Gastrocnemius medialis (tissue), 4 donors: ENCODE data around the gene OBP2A. TPM values are rescaled to one million over a fixed set of nuclear protein-coding genes. Genes with fewer than 3 reads are reported as not detected.

ENCODE experiments used
- ATAC-seq, 2 donors: fragments of 150-250 bp; one replicate each; pipeline ENCODE4 v1.9.1; 2016
- DNase-seq, 2 donors: peaks; one replicate each; pipeline ENCODE4 v3.0.0-alpha.2; 2019
- H3K27ac ChIP-seq, 4 donors: fragments of 200-600 bp; sonication (generic); 1 replicate in 1 of 4; 2 replicates in 3 of 4; pipeline ENCODE4 v1.5.1; 2016 to 2018; ENCODE audit warnings: mild to moderate bottlenecking in 2 of 4, moderate library complexity in 1 of 4
- H3K27me3 ChIP-seq, 3 donors: fragments of 200-600 bp; sonication (generic) in 2 of 3; 1 replicate in 1 of 3; 2 replicates in 2 of 3; pipeline versions ENCODE4 v1.5.1 to v1.6.0; 2016 to 2019; ENCODE audit warnings: mild to moderate bottlenecking in 1 of 3, moderate library complexity in 1 of 3
- H3K36me3 ChIP-seq, 2 donors: fragments of 200-600 bp; sonication (generic) in 1 of 2; one replicate each; pipeline ENCODE4 v1.5.1; 2017 to 2018
- H3K4me1 ChIP-seq, 2 donors: fragments of 200-600 bp; sonication (generic) in 1 of 2; one replicate each; pipeline ENCODE4 v1.5.1; 2016 to 2017; ENCODE audit warnings: mild to moderate bottlenecking in 2 of 2
- H3K4me3 ChIP-seq, 4 donors: fragments of 200-600 bp; sonication (generic) in 3 of 4; 1 replicate in 1 of 4; 2 replicates in 3 of 4; pipeline ENCODE4 v1.5.1; 2016 to 2019; ENCODE audit warnings: mild to moderate bottlenecking in 2 of 4
- H3K9me3 ChIP-seq, 3 donors: fragments of 200-600 bp; sonication (generic) in 2 of 3; 1 replicate in 1 of 3; 2 replicates in 2 of 3; pipeline ENCODE4 v1.5.1; 2016 to 2019
- CTCF ChIP-seq, 5 experiments: fragments of 450-650 bp in 3 of 5; fragments of 200-600 bp in 2 of 5; sonication (generic) in 2 of 5; IDR thresholded peaks in 4 of 5; conservative IDR thresholded peaks in 1 of 5; 1 replicate in 4 of 5; 2 replicates in 1 of 5; pipeline ENCODE4 v1.5.1; 2016 to 2019; ENCODE audit warnings: antibody characterized with exemption in 5 of 5, mild to moderate bottlenecking in 3 of 5, moderate library complexity in 3 of 5
- POLR2A ChIP-seq, 2 donors: fragments of 450-650 bp; IDR thresholded peaks; one replicate each; pipeline ENCODE4 v1.6.1; 2017; ENCODE audit warnings: antibody characterized with exemption in 2 of 2, mild to moderate bottlenecking in 2 of 2, moderate library complexity in 2 of 2
- in situ Hi-C, 4 donors: fragments of 200-750 bp; cut with MboI; loops; one replicate each; pipeline versions ENCODE4 v1.15.0 to v1.8.0; 2017; ENCODE audit warnings: low sequenced_read_pairs in 4 of 4
- intact Hi-C: fragments of 100-400 bp; cut with DNase I; formaldehyde crosslinking; loops from one replicate; pipeline ENCODE4 v1.15.1; 2023; ENCODE audit warnings: low total_unique reads
- total RNA-seq, 4 donors: library from RNA; depleted of rRNA; stranded (reverse); fragments of >200 nt; gene quantifications; one replicate each; pipeline versions ENCODE4 v1.1.0 to v1.2.3, GENCODE V29; 2016

OBP2A gene
- total RNA-seq, 4 donors from 2014 or later: not detected

DNA sequence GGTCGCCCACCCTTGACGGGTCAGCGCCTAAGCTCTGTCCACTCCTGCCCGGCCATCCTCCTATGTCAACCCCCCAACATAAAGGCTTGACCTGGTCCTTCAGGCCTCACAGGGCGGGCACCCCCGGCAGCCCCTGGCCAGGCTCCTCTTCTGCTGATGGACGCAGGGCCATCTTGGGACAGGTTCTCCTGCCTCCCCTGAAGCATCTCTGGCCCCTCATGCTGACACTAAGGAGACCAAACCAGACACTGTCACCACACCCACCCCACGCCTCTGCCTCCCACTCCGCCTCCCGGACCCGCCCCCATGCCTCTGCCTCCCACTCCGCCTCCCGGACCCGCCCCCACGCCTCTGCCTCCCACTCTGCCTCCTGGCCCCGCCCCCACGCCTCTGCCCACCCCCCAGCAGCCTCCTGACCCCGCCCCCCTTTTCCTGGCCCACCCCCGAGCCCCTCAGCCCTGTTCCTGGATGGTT, 6.8 kb downstream of the OBP2A start:
- ATAC-seq: no peak
- H3K9me3 ChIP-seq: no peaks in the 10 kb centered on the region
- no peak overlapping the region for H3K27ac ChIP-seq
- no peaks in the 10 kb centered on the region for H3K4me1 ChIP-seq
- H3K4me3 ChIP-seq: no peak overlapping the region
- intact Hi-C loops: no loop called here
- no peaks in the 10 kb centered on the region for H3K27me3 ChIP-seq
- TF ChIP-seq CTCF (IDR thresholded peaks at IDR 0.05 in 4 of 5, conservative IDR thresholded peaks at IDR 0.05 in 1 of 5) (no peak), POLR2A (IDR thresholded peaks at IDR 0.05) (no peak)
- DNase-seq: no peak
- in situ Hi-C loops: no loop called here
- no peaks in the 10 kb centered on the region for H3K36me3 ChIP-seq

DNA sequence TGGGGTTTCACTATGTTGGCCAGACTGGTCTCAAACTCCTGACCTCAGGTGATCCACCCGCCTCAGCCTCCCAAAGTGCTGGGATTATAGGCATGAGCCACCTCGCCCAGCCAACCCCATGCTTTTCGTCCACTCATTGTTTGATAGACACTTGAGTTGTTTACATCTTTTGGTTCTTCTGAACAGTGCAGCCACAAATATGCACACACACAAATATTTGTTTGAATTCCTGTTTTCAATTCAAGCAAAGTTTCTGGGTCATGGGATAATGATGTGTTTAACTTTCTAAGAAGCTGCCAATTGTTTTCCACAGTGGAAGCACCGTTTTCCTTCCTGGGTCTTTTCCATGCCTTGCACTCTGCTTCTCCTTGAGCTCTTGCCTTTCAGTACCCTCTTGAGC, 8.8 kb downstream of the OBP2A start:
- in situ Hi-C loops: no loop called here
- Histone ChIP-seq H3K27me3 (no peaks in the 10 kb centered on the region), H3K9me3 (no peaks in the 10 kb centered on the region), H3K4me1 (no peaks in the 10 kb centered on the region), H3K27ac (no peak overlapping the region), H3K36me3 (no peaks in the 10 kb centered on the region), H3K4me3 (no peak overlapping the region)
- intact Hi-C loops: no loop called here
- TF ChIP-seq CTCF (IDR thresholded peaks at IDR 0.05 in 4 of 5, conservative IDR thresholded peaks at IDR 0.05 in 1 of 5) (no peak), POLR2A (IDR thresholded peaks at IDR 0.05) (no peak)
- DNase-seq (no peak), ATAC-seq (no peak)

DNA sequence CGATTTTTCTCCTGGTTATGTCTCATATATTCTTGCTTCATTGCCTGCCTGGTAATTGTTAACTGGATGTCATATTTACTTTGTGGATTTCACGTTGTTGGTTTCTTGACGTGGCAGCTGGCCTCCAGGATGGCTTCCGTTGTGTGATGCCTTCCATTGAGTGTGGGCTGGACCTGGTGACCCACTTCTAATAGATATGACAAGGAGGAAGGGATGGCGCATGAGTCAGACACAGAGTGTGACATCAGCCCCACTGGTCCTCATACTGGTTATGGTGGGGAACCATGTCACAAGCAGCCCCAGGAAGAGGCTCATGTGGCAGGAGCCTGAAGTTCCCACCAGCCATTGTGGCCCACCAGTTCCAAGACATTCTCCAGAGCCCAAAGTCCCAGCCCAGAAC, 9.3 kb downstream of the OBP2A start:
- H3K4me3 ChIP-seq: no peak overlapping the region
- DNase-seq (no peak), ATAC-seq (no peak)
- in situ Hi-C loops: no loop called here
- no peak for TF ChIP-seq CTCF (IDR thresholded peaks at IDR 0.05 in 4 of 5, conservative IDR thresholded peaks at IDR 0.05 in 1 of 5)
- no peak for TF ChIP-seq POLR2A (IDR thresholded peaks at IDR 0.05)
- H3K27me3 ChIP-seq: no peaks in the 10 kb centered on the region
- no peaks in the 10 kb centered on the region for H3K4me1 ChIP-seq
- H3K9me3 ChIP-seq: no peaks in the 10 kb centered on the region
- intact Hi-C loops: no loop called here
- H3K27ac ChIP-seq: no peak overlapping the region
- H3K36me3 ChIP-seq: no peaks in the 10 kb centered on the region

- TF ChIP-seq CTCF (IDR thresholded peaks at IDR 0.05 in 4 of 5, conservative IDR thresholded peaks at IDR 0.05 in 1 of 5): no peak
- no peak for TF ChIP-seq POLR2A (IDR thresholded peaks at IDR 0.05)
- no peak overlapping the region for H3K27ac ChIP-seq
- no peaks in the 10 kb centered on the region for H3K9me3 ChIP-seq
- no peaks in the 10 kb centered on the region for H3K4me1 ChIP-seq
- in situ Hi-C loops (no loop called here), intact Hi-C loops (no loop called here)
- H3K27me3 ChIP-seq: no peaks in the 10 kb centered on the region
- H3K4me3 ChIP-seq: no peak overlapping the region
- ATAC-seq: no peak
- no peak for DNase-seq
- H3K36me3 ChIP-seq: no peaks in the 10 kb centered on the region
Observed at GRCh38 chr9:135555910-135556309, 10.0 kb downstream of the OBP2A start.

GRCh38 chr9:135559606-135560005, 13.7 kb downstream of the OBP2A start:
- no peaks in the 10 kb centered on the region for H3K36me3 ChIP-seq
- in situ Hi-C loops (no loop called here), intact Hi-C loops (no loop called here)
- no peak overlapping the region for H3K4me3 ChIP-seq
- DNase-seq (no peak), ATAC-seq (no peak)
- TF ChIP-seq POLR2A (IDR thresholded peaks at IDR 0.05) (no peak), CTCF (IDR thresholded peaks at IDR 0.05 in 4 of 5, conservative IDR thresholded peaks at IDR 0.05 in 1 of 5) (no peak)
- no peak overlapping the region for H3K27ac ChIP-seq
- no peaks in the 10 kb centered on the region for H3K9me3 ChIP-seq
- peaks cover 0 to 3% (median 0%) of the 10 kb centered on the region in 3 donors for H3K27me3 ChIP-seq
- H3K4me1 ChIP-seq: no peaks in the 10 kb centered on the region
